Measurements from ENCODE around the gene LRRC4. TPM values are rescaled to one million over a fixed set of nuclear protein-coding genes. Genes with fewer than 3 reads are reported as not detected.

LRRC4 gene
- polyA plus RNA-seq, 1 of the 3 experiments (the other 2 are of a cell fraction): 0.44 TPM

GRCh38 chr7:128053991-128054390 lies 22.8 kb upstream of the LRRC4 start:
- Histone ChIP-seq H3K79me2 (ENCODE audit: insufficient read depth) (no peaks in the 10 kb centered on the region), H3K36me3 (replicated peaks in 1 of 2; ENCODE audit: control insufficient read depth in 1 of 2, insufficient read depth in 2 of 2, low read length in 1 of 2) (peaks cover 0 to 6% of the 10 kb centered on the region in 2 experiments), H3K4me3 (ENCODE audit: low read depth in 2 of 2, low read length in 1 of 2) (no peak overlapping the region), H3F3A (replicated peaks; ENCODE audit: insufficient read depth) (peaks cover 5% of the 10 kb centered on the region), H3K4me1 (ENCODE audit: control insufficient read depth in 1 of 2, insufficient read depth in 2 of 2, low read depth in 1 of 2, low read length in 1 of 2) (peaks cover 6 to 46% of the 10 kb centered on the region in 2 experiments; a peak in 3 of 4 replicates), H3K27me3 (ENCODE audit: insufficient read depth) (no peaks in the 10 kb centered on the region), H4K20me1 (ENCODE audit: insufficient read depth) (peaks cover 15% of the 10 kb centered on the region), H3K9me2 (no peaks in the 10 kb centered on the region), H3K27ac (ENCODE audit: low read depth in 2 of 2, low read length in 1 of 2) (no peak overlapping the region), H2AFZ (ENCODE audit: low read depth) (no peak overlapping the region), H3K9ac (no peak overlapping the region), H3K9me3 (no peaks in the 10 kb centered on the region), H3K4me2 (no peak overlapping the region)
- DNase-seq: no peak
- 100% methylated on average over 5 of the region's 5 CpGs for WGBS (ENCODE audit: low lambda C conversion rate)
- POLR2A ChIA-PET: no interaction called here
- CTCF ChIA-PET: interaction anchor here (0.8 to 3.0 kb wide), 6 partner anchors 18 to 346 kb away, joined by 3 to 15 read pairs (median 6); no protein-coding TSS in a partner anchor
- TF ChIP-seq NRF1 (IDR thresholded peaks at IDR 0.05; ENCODE audit: low read depth, low read length) (no peak), RXRA (IDR thresholded peaks at IDR 0.05; ENCODE audit: borderline replicate concordance, low read depth) (no peak), RCOR1 (IDR thresholded peaks at IDR 0.05; ENCODE audit: low read length) (no peak), USF1 (IDR thresholded peaks at IDR 0.05; ENCODE audit: borderline replicate concordance, low read depth) (no peak)

GRCh38 chr7:128053023-128053422 lies 21.8 kb upstream of the LRRC4 start:
- Histone ChIP-seq H3K36me3 (replicated peaks in 1 of 2; ENCODE audit: control insufficient read depth in 1 of 2, insufficient read depth in 2 of 2, low read length in 1 of 2) (peaks cover 0 to 6% of the 10 kb centered on the region in 2 experiments), H3K27ac (ENCODE audit: low read depth in 2 of 2, low read length in 1 of 2) (peak overlapping the region in 1 of 2 experiments; percentile 19; a peak in 1 of 4 replicates), H3F3A (replicated peaks; ENCODE audit: insufficient read depth) (peaks cover 5% of the 10 kb centered on the region), H3K4me3 (ENCODE audit: low read depth in 2 of 2, low read length in 1 of 2) (no peak overlapping the region), H4K20me1 (ENCODE audit: insufficient read depth) (peaks cover 13% of the 10 kb centered on the region), H3K79me2 (ENCODE audit: insufficient read depth) (no peaks in the 10 kb centered on the region), H3K9me2 (no peaks in the 10 kb centered on the region), H3K4me2 (no peak overlapping the region), H3K4me1 (ENCODE audit: control insufficient read depth in 1 of 2, insufficient read depth in 2 of 2, low read depth in 1 of 2, low read length in 1 of 2) (peaks cover 6 to 50% of the 10 kb centered on the region in 2 experiments; a peak in 3 of 4 replicates), H2AFZ (ENCODE audit: low read depth) (no peak overlapping the region), H3K9ac (no peak overlapping the region), H3K27me3 (ENCODE audit: insufficient read depth) (no peaks in the 10 kb centered on the region), H3K9me3 (no peaks in the 10 kb centered on the region)
- DNase-seq: peak; percentile 56
- ChIA-PET CTCF (interaction anchor here (0.6 to 3.3 kb wide), 9 partner anchors 8 to 1039 kb away, joined by 3 to 14 read pairs (median 4); no protein-coding TSS in a partner anchor), POLR2A (interaction anchor here (1.0 kb wide), 1 partner anchor 8 kb away, joined by 3 read pairs; no protein-coding TSS in a partner anchor)
- TF ChIP-seq CTCF (IDR thresholded peaks at IDR 0.05) (no peak), NFIC (IDR thresholded peaks at IDR 0.05; ENCODE audit: borderline replicate concordance) (peak; percentile 82), EP300 (IDR thresholded peaks at IDR 0.05; ENCODE audit: borderline replicate concordance in 1 of 2, low read depth in 1 of 2, low read length in 1 of 2) (peak in 1 of 2 experiments; percentile 41; a peak in 1 of 4 replicates), MXI1 (IDR thresholded peaks at IDR 0.05; ENCODE audit: low read depth, low read length) (peak; percentile 36; the same call in 1 of the 2 replicates), SIN3A (IDR thresholded peaks at IDR 0.05; ENCODE audit: borderline replicate concordance, low read depth, low read length) (no peak), TCF12 (IDR thresholded peaks at IDR 0.05) (no peak), TAF1 (IDR thresholded peaks at IDR 0.05; ENCODE audit: borderline replicate concordance, low read depth, low read length) (no peak), GATA2 (CRISPR knock-in tag; IDR thresholded peaks at IDR 0.05) (no peak), IRF3 (IDR thresholded peaks at IDR 0.05; ENCODE audit: low read depth, low read length) (no peak)
